HepG2 (cell line): ENCODE data around the gene MNT. TPM values are rescaled to one million over a fixed set of nuclear protein-coding genes. Genes with fewer than 3 reads are reported as not detected.

ENCODE experiments used
- ERF ChIP-seq: IDR thresholded peaks from 2 replicates; pipeline ENCODE4 v1.6.1; 2018; ENCODE audit warnings: missing biosample characterization, missing genetic modification reagents
- SAFB2 ChIP-seq: sonication (generic); formaldehyde crosslinking; IDR thresholded peaks from 2 replicates; pipeline ENCODE4 v1.5.1; 2020; ENCODE audit warnings: missing genetic modification reagents, low read depth, mild to moderate bottlenecking, borderline replicate concordance
- YY1 ChIP-seq: IDR thresholded peaks from 2 replicates; pipeline ENCODE4 v1.6.1; 2011; ENCODE audit warnings: low read length, low read depth, moderate library complexity, mild to moderate bottlenecking; ENCODE audit not compliant: insufficient read depth, insufficient replicate concordance
- ZNF33B ChIP-seq: sonication (generic); formaldehyde crosslinking; IDR thresholded peaks from 2 replicates; pipeline ENCODE4 v1.5.1; 2020; ENCODE audit warnings: mild to moderate bottlenecking, missing genetic modification reagents
- ZNF569 ChIP-seq: sonication (generic); formaldehyde crosslinking; IDR thresholded peaks from 2 replicates; pipeline ENCODE4 v1.5.0; 2020; ENCODE audit warnings: mild to moderate bottlenecking, missing genetic modification reagents, moderate library complexity, borderline replicate concordance
- ZSCAN29 ChIP-seq: sonication (generic); formaldehyde crosslinking; conservative IDR thresholded peaks from 2 replicates; pipeline ENCODE4 v1.4.0; 2020; ENCODE audit warnings: mild to moderate bottlenecking, missing genetic modification reagents
- polyA plus RNA-seq, 8 experiments: library from polyadenylated mRNA; depleted of rRNA in 3 of 8; stranded (reverse) in 7 of 8; unstranded in 1 of 8; fragments of >200 nt; fragmentation: Illumina TruSeq in 4 of 8; extraction: Trizol in 4 of 8; gene quantifications; 2 replicates each; pipeline versions ENCODE4 v1.2.1 to v1.2.3, GENCODE V29; 2011 to 2016; ENCODE audit warnings: low read depth in 4 of 8, missing spikeins in 1 of 8, mixed read lengths in 1 of 8; ENCODE audit not compliant: insufficient read depth in 1 of 8
- total RNA-seq, 5 experiments: library from RNA; depleted of rRNA; stranded (reverse); fragments of >200 nt; fragmentation: Illumina TruSeq; extraction: Trizol; gene quantifications; 2 replicates each; pipeline ENCODE4 v1.2.3, GENCODE V29; 2016; ENCODE audit warnings: low read depth in 1 of 5
- TF ChIP-seq, protein P1 (sequence below): sonication (generic); formaldehyde crosslinking; IDR thresholded peaks from 2 replicates; pipeline ENCODE4 v1.4.0; 2020; ENCODE audit warnings: missing genetic modification reagents, low read depth, mild to moderate bottlenecking, borderline replicate concordance
- TF ChIP-seq, protein P2 (sequence below): sonication (generic); formaldehyde crosslinking; IDR thresholded peaks from 2 replicates; pipeline ENCODE4 v1.4.0; 2020; ENCODE audit warnings: missing genetic modification reagents
- TF ChIP-seq, protein P3 (sequence below): sonication (generic); formaldehyde crosslinking; IDR thresholded peaks from 2 replicates; pipeline ENCODE4 v1.8.0; 2022; ENCODE audit warnings: mild to moderate bottlenecking, missing genetic modification reagents
- TF ChIP-seq, protein P4 (sequence below): sonication (generic); formaldehyde crosslinking; IDR thresholded peaks from 2 replicates; pipeline ENCODE4 v1.4.0; 2020; ENCODE audit warnings: mild to moderate bottlenecking, missing genetic modification reagents
- TF ChIP-seq, protein P5 (sequence below): sonication (generic); formaldehyde crosslinking; IDR thresholded peaks from 2 replicates; pipeline ENCODE4 v1.4.0; 2020; ENCODE audit warnings: mild to moderate bottlenecking, missing genetic modification reagents
- TF ChIP-seq, protein P6 (sequence below): sonication (generic); formaldehyde crosslinking; IDR thresholded peaks from 2 replicates; pipeline ENCODE4 v1.9.0; 2021; ENCODE audit warnings: missing genetic modification reagents, mild to moderate bottlenecking, borderline replicate concordance
- TF ChIP-seq, protein P7 (sequence below): sonication (generic); formaldehyde crosslinking; IDR thresholded peaks from 2 replicates; pipeline ENCODE4 v1.8.1; 2022; ENCODE audit warnings: low read depth, mild to moderate bottlenecking, missing genetic modification reagents

The MNT gene
- total and polyA plus RNA-seq, 2 of the 13 experiments (the other 11 are each of a cell fraction or from before 2014, with no cell fraction given), result 2.1 to 3.5 TPM

DNA sequence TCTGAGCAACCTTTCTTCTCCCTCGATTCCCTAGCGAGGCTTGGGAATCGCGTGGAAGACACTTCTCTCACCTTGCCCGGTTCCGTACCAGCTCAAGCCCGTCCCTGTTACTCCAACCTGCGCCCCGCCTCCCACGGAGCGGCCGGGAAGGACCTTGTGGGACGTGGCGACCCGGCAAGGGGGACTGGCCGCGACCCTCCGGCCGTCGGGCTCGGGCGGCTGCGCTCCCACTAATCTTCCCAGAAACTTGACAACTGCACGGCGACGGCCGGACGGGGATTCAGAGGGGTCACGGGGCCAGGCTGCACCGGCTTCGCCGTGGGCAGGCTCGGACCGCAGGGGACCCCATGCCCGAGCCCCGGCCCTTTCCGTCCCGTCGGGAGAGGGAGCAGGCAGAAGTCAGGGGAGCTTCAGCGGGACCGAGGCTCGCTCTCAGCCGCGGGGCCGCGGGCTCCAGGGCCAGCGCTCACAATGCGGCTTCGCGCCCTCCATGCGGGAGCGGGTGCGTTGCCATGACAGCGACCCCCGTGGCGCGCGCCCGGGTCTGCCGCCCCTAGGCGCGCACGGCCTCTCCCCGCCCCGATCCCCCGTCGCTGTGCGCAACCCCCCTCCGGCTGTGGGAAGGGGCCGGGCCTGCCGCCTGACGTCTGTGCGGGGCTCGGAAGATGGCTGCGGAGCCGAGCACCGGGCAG is 63.9 kb downstream of the MNT start, which contains the start of gene SGSM2 (continued):
- TF ChIP-seq, protein P1, sequence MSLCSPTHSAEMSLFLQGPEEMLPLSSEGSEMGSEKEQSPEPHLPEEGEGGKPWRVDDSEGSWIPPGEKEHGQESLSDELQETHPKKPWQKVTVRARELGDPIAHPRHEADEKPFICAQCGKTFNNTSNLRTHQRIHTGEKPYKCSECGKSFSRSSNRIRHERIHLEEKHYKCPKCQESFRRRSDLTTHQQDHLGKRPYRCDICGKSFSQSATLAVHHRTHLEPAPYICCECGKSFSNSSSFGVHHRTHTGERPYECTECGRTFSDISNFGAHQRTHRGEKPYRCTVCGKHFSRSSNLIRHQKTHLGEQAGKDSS (CRISPR knock-in tag), result no peak
- TF ChIP-seq, protein P2, sequence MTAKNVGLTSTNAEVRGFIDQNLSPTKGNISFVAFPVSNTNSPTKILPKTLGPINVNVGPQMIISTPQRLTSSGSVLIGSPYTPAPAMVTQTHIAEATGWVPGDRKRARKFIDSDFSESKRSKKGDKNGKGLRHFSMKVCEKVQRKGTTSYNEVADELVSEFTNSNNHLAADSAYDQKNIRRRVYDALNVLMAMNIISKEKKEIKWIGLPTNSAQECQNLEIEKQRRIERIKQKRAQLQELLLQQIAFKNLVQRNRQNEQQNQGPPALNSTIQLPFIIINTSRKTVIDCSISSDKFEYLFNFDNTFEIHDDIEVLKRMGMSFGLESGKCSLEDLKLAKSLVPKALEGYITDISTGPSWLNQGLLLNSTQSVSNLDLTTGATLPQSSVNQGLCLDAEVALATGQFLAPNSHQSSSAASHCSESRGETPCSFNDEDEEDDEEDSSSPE (CRISPR knock-in tag), result no peak
- TF ChIP-seq, protein P3, sequence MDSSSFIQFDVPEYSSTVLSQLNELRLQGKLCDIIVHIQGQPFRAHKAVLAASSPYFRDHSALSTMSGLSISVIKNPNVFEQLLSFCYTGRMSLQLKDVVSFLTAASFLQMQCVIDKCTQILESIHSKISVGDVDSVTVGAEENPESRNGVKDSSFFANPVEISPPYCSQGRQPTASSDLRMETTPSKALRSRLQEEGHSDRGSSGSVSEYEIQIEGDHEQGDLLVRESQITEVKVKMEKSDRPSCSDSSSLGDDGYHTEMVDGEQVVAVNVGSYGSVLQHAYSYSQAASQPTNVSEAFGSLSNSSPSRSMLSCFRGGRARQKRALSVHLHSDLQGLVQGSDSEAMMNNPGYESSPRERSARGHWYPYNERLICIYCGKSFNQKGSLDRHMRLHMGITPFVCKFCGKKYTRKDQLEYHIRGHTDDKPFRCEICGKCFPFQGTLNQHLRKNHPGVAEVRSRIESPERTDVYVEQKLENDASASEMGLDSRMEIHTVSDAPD (CRISPR knock-in tag), result no peak
- TF ChIP-seq ZNF569 (CRISPR knock-in tag), result no peak
- TF ChIP-seq ZNF33B (CRISPR knock-in tag), result no peak
- peak; percentile 3; the same call in 1 of the 2 replicates for TF ChIP-seq ZSCAN29 (CRISPR knock-in tag)
- TF ChIP-seq, protein P4, sequence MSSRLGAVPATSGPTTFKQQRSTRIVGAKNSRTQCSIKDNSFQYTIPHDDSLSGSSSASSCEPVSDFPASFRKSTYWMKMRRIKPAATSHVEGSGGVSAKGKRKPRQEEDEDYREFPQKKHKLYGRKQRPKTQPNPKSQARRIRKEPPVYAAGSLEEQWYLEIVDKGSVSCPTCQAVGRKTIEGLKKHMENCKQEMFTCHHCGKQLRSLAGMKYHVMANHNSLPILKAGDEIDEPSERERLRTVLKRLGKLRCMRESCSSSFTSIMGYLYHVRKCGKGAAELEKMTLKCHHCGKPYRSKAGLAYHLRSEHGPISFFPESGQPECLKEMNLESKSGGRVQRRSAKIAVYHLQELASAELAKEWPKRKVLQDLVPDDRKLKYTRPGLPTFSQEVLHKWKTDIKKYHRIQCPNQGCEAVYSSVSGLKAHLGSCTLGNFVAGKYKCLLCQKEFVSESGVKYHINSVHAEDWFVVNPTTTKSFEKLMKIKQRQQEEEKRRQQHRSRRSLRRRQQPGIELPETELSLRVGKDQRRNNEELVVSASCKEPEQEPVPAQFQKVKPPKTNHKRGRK (CRISPR knock-in tag), result no peak
- TF ChIP-seq SAFB2, result no peak
- no peak; the same call in 1 of the 2 replicates for TF ChIP-seq ERF (CRISPR knock-in tag)
- TF ChIP-seq, protein P5, sequence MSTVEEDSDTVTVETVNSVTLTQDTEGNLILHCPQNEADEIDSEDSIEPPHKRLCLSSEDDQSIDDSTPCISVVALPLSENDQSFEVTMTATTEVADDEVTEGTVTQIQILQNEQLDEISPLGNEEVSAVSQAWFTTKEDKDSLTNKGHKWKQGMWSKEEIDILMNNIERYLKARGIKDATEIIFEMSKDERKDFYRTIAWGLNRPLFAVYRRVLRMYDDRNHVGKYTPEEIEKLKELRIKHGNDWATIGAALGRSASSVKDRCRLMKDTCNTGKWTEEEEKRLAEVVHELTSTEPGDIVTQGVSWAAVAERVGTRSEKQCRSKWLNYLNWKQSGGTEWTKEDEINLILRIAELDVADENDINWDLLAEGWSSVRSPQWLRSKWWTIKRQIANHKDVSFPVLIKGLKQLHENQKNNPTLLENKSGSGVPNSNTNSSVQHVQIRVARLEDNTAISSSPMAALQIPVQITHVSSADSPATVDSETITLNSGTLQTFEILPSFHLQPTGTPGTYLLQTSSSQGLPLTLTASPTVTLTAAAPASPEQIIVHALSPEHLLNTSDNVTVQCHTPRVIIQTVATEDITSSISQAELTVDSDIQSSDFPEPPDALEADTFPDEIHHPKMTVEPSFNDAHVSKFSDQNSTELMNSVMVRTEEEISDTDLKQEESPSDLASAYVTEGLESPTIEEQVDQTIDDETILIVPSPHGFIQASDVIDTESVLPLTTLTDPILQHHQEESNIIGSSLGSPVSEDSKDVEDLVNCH (CRISPR knock-in tag), result no peak
- TF ChIP-seq, protein P6, sequence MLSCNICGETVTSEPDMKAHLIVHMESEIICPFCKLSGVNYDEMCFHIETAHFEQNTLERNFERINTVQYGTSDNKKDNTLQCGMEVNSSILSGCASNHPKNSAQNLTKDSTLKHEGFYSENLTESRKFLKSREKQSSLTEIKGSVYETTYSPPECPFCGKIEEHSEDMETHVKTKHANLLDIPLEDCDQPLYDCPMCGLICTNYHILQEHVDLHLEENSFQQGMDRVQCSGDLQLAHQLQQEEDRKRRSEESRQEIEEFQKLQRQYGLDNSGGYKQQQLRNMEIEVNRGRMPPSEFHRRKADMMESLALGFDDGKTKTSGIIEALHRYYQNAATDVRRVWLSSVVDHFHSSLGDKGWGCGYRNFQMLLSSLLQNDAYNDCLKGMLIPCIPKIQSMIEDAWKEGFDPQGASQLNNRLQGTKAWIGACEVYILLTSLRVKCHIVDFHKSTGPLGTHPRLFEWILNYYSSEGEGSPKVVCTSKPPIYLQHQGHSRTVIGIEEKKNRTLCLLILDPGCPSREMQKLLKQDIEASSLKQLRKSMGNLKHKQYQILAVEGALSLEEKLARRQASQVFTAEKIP, result no peak
- peak; percentile 82 for TF ChIP-seq YY1
- TF ChIP-seq, protein P7, sequence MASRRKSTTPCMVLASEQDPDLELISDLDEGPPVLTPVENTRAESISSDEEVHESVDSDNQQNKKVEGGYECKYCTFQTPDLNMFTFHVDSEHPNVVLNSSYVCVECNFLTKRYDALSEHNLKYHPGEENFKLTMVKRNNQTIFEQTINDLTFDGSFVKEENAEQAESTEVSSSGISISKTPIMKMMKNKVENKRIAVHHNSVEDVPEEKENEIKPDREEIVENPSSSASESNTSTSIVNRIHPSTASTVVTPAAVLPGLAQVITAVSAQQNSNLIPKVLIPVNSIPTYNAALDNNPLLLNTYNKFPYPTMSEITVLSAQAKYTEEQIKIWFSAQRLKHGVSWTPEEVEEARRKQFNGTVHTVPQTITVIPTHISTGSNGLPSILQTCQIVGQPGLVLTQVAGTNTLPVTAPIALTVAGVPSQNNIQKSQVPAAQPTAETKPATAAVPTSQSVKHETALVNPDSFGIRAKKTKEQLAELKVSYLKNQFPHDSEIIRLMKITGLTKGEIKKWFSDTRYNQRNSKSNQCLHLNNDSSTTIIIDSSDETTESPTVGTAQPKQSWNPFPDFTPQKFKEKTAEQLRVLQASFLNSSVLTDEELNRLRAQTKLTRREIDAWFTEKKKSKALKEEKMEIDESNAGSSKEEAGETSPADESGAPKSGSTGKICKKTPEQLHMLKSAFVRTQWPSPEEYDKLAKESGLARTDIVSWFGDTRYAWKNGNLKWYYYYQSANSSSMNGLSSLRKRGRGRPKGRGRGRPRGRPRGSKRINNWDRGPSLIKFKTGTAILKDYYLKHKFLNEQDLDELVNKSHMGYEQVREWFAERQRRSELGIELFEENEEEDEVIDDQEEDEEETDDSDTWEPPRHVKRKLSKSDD, result no peak
